GM12878 (cell line): ENCODE data around the gene CHSY3. TPM values are rescaled to one million over a fixed set of nuclear protein-coding genes. Genes with fewer than 3 reads are reported as not detected.

ENCODE experiments used
- ATAC-seq: fragments of 200-7000 bp; cut with Tn5 transposase; 3 replicates; pipeline ENCODE4 v1.9.1; 2020; ENCODE audit warnings: mild to moderate bottlenecking, moderate library complexity
- BruUV-seq: library from RNA; stranded (reverse); fragments of 400-500 nt; replicated peaks from 2 replicates; lab custom pipeline; 2021; lab: Mats Ljungman, UMichigan
- CTCF ChIA-PET: fragments of 300-600 bp; sonication (Branson Sonifier 250); formaldehyde crosslinking; extraction: SDS; loops from one replicate; lab custom pipeline; 2021; ENCODE audit warnings: inconsistent platforms; lab: Yijun Ruan, JAX
- POLR2A ChIA-PET: fragments of 350-600 bp; formaldehyde crosslinking; extraction: SDS; loops from one replicate; lab custom pipeline; 2021; ENCODE audit warnings: inconsistent platforms; lab: Charles Lee
- RAD21 ChIA-PET: fragments of 300-600 bp; sonication (Branson Sonifier 250); formaldehyde crosslinking; loops from one replicate; lab custom pipeline; 2023; ENCODE audit warnings: antibody characterized with exemption; ENCODE audit not compliant: unreplicated experiment; lab: Charles Lee
- SMC1A ChIA-PET: fragments of 300-600 bp; sonication (Branson Sonifier 250); formaldehyde crosslinking; loops from one replicate; lab custom pipeline; 2023; ENCODE audit not compliant: unreplicated experiment, uncharacterized antibody; lab: Charles Lee
- DNase-seq: peaks from one replicate; pipeline ENCODE4 v3.0.0-alpha.2; 2011; ENCODE audit warnings: low read depth, low spot score
- FAIRE-seq: peaks from 3 replicates; lab custom pipeline; 2011; peaks lifted over from hg19 to GRCh38; lab: Jason Lieb, UNC
- H2AFZ ChIP-seq: 2 replicates; pipeline ENCODE4 v1.6.0; 2011; ENCODE audit warnings: low read depth, low read length, control low read depth; ENCODE audit not compliant: control insufficient read depth
- H3K27ac ChIP-seq: 2 replicates; pipeline ENCODE4 v1.5.1; 2011; ENCODE audit warnings: control low read depth; ENCODE audit not compliant: control insufficient read depth, insufficient read depth
- H3K27me3 ChIP-seq, 2 experiments: replicated peaks in 1 of 2; 2 replicates each; pipeline versions ENCODE4 v1.6.0 to v1.6.1; 2011; ENCODE audit warnings: low read length in 1 of 2; ENCODE audit not compliant: control insufficient read depth in 2 of 2, insufficient read depth in 2 of 2
- H3K36me3 ChIP-seq, 2 experiments: 2 replicates each; pipeline ENCODE4 v1.5.1; 2011; ENCODE audit warnings: low read length in 1 of 2; ENCODE audit not compliant: control insufficient read depth in 2 of 2, insufficient read depth in 2 of 2
- H3K4me1 ChIP-seq: 2 replicates; pipeline ENCODE4 v1.6.1; 2011; ENCODE audit warnings: mild to moderate bottlenecking, low read length, moderate library complexity, mixed read lengths; ENCODE audit not compliant: control insufficient read depth, insufficient read depth
- H3K4me2 ChIP-seq: 2 replicates; pipeline ENCODE4 v1.6.0; 2011; ENCODE audit warnings: control low read depth; ENCODE audit not compliant: control insufficient read depth, insufficient read depth
- H3K4me3 ChIP-seq: fragments of 200-600 bp; sonication (generic); 2 replicates; pipeline ENCODE4 v1.5.1; 2016
- H3K79me2 ChIP-seq: 2 replicates; pipeline ENCODE4 v1.6.0; 2011; ENCODE audit warnings: low read length; ENCODE audit not compliant: control insufficient read depth, insufficient read depth
- H3K9ac ChIP-seq: 2 replicates; pipeline ENCODE4 v1.8.0; 2011; ENCODE audit warnings: low read length, control low read depth, mixed read lengths; ENCODE audit not compliant: control insufficient read depth, insufficient read depth
- H3K9me3 ChIP-seq: replicated peaks from 3 replicates; pipeline ENCODE4 v1.5.1; 2011; ENCODE audit warnings: mild to moderate bottlenecking, low read length; ENCODE audit not compliant: control insufficient read depth, insufficient read depth
- H4K20me1 ChIP-seq: 2 replicates; pipeline ENCODE4 v1.6.0; 2011; ENCODE audit not compliant: control insufficient read depth, insufficient read depth
- ATF3 ChIP-seq: IDR thresholded peaks from 2 replicates; pipeline ENCODE4 v1.6.1; 2011; ENCODE audit warnings: low read depth, mild to moderate bottlenecking, low read length, moderate library complexity, borderline replicate concordance; ENCODE audit errors: extremely low read depth
- BCL11A ChIP-seq: IDR thresholded peaks from 2 replicates; pipeline ENCODE4 v1.6.1; 2011; ENCODE audit warnings: low read depth, low read length
- CTCF ChIP-seq, 3 experiments: IDR thresholded peaks in 2 of 3; conservative IDR thresholded peaks in 1 of 3; 2 replicates each; pipeline ENCODE4 v1.5.1; 2011; ENCODE audit warnings: low read depth in 3 of 3, low read length in 3 of 3, mild to moderate bottlenecking in 3 of 3, control low read depth in 2 of 3, moderate library complexity in 2 of 3, inconsistent platforms in 1 of 3, mixed read lengths in 1 of 3; ENCODE audit not compliant: control insufficient read depth in 2 of 3, insufficient read depth in 1 of 3; ENCODE audit errors: extremely low read depth in 1 of 3
- HDAC2 ChIP-seq: fragments of 200-600 bp; sonication (generic); IDR thresholded peaks from 2 replicates; pipeline ENCODE4 v1.6.1; 2017
- KLF5 ChIP-seq: fragments of 450-650 bp; IDR thresholded peaks from 2 replicates; pipeline ENCODE4 v1.6.1; 2014; ENCODE audit warnings: mild to moderate bottlenecking; ENCODE audit not compliant: partially characterized antibody
- MTA3 ChIP-seq: IDR thresholded peaks from 2 replicates; pipeline ENCODE4 v1.6.1; 2012; ENCODE audit warnings: low read length, inconsistent platforms, borderline replicate concordance
- NFYB ChIP-seq: IDR thresholded peaks from 2 replicates; pipeline ENCODE4 v1.6.1; 2011; ENCODE audit warnings: low read depth, mild to moderate bottlenecking, low read length, improper control_type of control experiment, moderate library complexity; ENCODE audit not compliant: insufficient read depth
- NR2C2 ChIP-seq: IDR thresholded peaks from 2 replicates; pipeline ENCODE4 v1.6.1; 2011; ENCODE audit warnings: borderline replicate concordance, low read depth; ENCODE audit not compliant: control insufficient read depth, insufficient read length
- ZZZ3 ChIP-seq: IDR thresholded peaks from 2 replicates; pipeline ENCODE4 v1.6.1; 2011; ENCODE audit warnings: low read depth; ENCODE audit not compliant: control insufficient read depth, insufficient read length
- in situ Hi-C: fragments of 300-500 bp; cut with MboI; formaldehyde crosslinking; loops from 9 replicates; pipeline ENCODE4 v1.14.3; 2018; ENCODE audit warnings: mixed read lengths
- intact Hi-C: fragments of 100-400 bp; cut with micrococcal nuclease; formaldehyde crosslinking; loops from one replicate; pipeline ENCODE4 v1.14.2; 2022; ENCODE audit not compliant: unreplicated experiment
- polyA plus RNA-seq, 11 experiments: library from polyadenylated mRNA; depleted of rRNA in 4 of 11; unstranded in 6 of 11; stranded (reverse) in 5 of 11; fragments of >200 nt; fragmentation: Nextera tagmentation in 4 of 11; fragmentation: Illumina TruSeq in 1 of 11; extraction: Ambion mirVana in 4 of 11; extraction: Trizol in 1 of 11; gene quantifications; 1 replicate in 1 of 11; 2 replicates in 10 of 11; pipeline versions ENCODE4 v1.2.1 to v1.2.3, GENCODE V29; 2011 to 2016; ENCODE audit warnings: inconsistent platforms in 2 of 11, missing spikeins in 2 of 11, low read depth in 1 of 11
- total RNA-seq, 4 experiments: library from RNA; depleted of rRNA in 3 of 4; stranded (reverse); fragments of >200 nt in 3 of 4; fragmentation: Illumina TruSeq in 1 of 4; extraction: Trizol in 1 of 4; gene quantifications; 2 replicates each; pipeline versions ENCODE4 v1.2.1 to v1.2.3, GENCODE V29; 2013 to 2021
- TF ChIP-seq, protein P1 (sequence below): IDR thresholded peaks from 2 replicates; pipeline ENCODE4 v1.6.1; 2012; ENCODE audit warnings: low read depth, low read length, improper control_type of control experiment

The CHSY3 gene
- total and polyA plus RNA-seq, 10 of the 15 experiments (the other 5 are each of a cell fraction or from before 2014, with no cell fraction given), result not detected

GRCh38 chr5:130136300-130136699, 232.0 kb downstream of the CHSY3 start:
- TF ChIP-seq NR2C2, result no peak
- TF ChIP-seq ATF3, result no peak
- no peak for TF ChIP-seq BCL11A
- TF ChIP-seq CTCF (IDR thresholded peaks at IDR 0.05 in 2 of 3, conservative IDR thresholded peaks at IDR 0.05 in 1 of 3; ENCODE audit: control insufficient read depth in 2 of 3, extremely low read depth in 1 of 3, insufficient read depth in 1 of 3, low read depth in 3 of 3, low read length in 3 of 3), result no peak
- no peak for TF ChIP-seq KLF5
- TF ChIP-seq MTA3, result no peak
- TF ChIP-seq NFYB, result no peak
- TF ChIP-seq HDAC2, result no peak
- TF ChIP-seq, protein P1, sequence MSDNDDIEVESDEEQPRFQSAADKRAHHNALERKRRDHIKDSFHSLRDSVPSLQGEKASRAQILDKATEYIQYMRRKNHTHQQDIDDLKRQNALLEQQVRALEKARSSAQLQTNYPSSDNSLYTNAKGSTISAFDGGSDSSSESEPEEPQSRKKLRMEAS, result no peak
- no peak for TF ChIP-seq ZZZ3
- no peaks in the 10 kb centered on the region for H3K36me3 ChIP-seq
- intact Hi-C loops, result no loop called here
- no peak overlapping the region for H3K9ac ChIP-seq
- H3K4me2 ChIP-seq, result no peak overlapping the region
- no peak overlapping the region for H3K27ac ChIP-seq
- H3K4me1 ChIP-seq, result no peaks in the 10 kb centered on the region
- H2AFZ ChIP-seq, result no peak overlapping the region
- DNase-seq (no peak), ATAC-seq (no peak), FAIRE-seq (no peak)
- RAD21 ChIA-PET, result no interaction called here
- CTCF ChIA-PET, result interaction anchor here (1.1 to 1.6 kb wide), 2 partner anchors 24 to 364 kb away, joined by 3 to 6 read pairs; no protein-coding TSS in a partner anchor
- H3K4me3 ChIP-seq, result no peak overlapping the region
- no peaks in the 10 kb centered on the region for H4K20me1 ChIP-seq
- H3K27me3 ChIP-seq, result 0 out of 4 replicates have a peak, but pooled peaks cover 0 to 3% of the 10 kb centered on the region in 2 experiments
- POLR2A ChIA-PET, result no interaction called here
- SMC1A ChIA-PET, result interaction anchor here (0.7 to 1.4 kb wide), 3 partner anchors 11 to 14 kb away, joined by 3 to 5 read pairs (median 4); no protein-coding TSS in a partner anchor
- no TSS peak for BruUV-seq
- H3K79me2 ChIP-seq, result no peaks in the 10 kb centered on the region
- in situ Hi-C loops, result no loop called here
- no peaks in the 10 kb centered on the region for H3K9me3 ChIP-seq
